Stimulated activated CD4-positive, alpha-beta T cell treated with anti-CD3 and anti-CD28 coated beads, Interleukin-15, amount 100 ng/mL, for 48 hours (primary cell): Measurements from ENCODE around the gene KIF25.
"Not testable (repeated sequence)": the region's sequence is repeated elsewhere in the genome, so short reads cannot be mapped to it uniquely, and the experiment has no call there.

Source experiments
- DNase-seq, 2 donors: peaks; one replicate each; pipeline ENCODE4 v3.0.0-alpha.2; 2020; ENCODE audit warnings: low read depth in 2 of 2

Gene KIF25

GRCh38 chr6:168064226-168064807 lies 66.8 kb downstream of the KIF25 start:
- no peak for DNase-seq

DNA sequence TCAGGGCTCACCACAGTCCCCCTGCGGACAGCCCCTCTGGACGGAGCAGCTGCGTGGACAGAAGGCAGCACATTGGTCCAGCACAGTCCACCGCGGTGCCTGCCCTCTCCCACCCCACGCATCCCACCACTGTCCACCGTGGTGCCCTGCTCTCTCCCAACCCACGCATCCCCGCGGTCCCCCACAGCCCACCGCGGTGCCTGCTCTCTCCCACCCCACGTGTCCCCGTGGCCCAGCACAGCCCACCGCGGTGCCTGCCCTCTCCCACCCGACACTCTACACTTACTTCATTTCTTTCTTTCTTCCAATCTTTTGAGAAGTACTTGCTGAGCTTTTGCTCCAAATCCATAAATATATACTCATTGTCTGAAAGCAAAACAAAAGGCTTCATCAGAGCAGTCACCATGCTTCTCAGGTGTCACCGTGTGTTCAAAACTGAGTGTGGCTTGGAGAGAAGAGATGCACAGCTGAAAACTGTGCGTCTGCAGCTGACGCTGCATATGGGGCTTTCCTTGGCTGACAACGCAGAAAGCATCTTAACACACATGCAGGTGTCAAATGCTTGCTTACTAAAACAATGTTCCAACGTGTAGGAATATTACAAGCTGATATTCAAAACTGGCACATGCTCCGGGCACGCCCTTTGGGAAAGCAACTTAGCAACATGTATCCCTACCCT lies 69.7 kb downstream of the KIF25 start:
- DNase-seq, result no peak

DNA sequence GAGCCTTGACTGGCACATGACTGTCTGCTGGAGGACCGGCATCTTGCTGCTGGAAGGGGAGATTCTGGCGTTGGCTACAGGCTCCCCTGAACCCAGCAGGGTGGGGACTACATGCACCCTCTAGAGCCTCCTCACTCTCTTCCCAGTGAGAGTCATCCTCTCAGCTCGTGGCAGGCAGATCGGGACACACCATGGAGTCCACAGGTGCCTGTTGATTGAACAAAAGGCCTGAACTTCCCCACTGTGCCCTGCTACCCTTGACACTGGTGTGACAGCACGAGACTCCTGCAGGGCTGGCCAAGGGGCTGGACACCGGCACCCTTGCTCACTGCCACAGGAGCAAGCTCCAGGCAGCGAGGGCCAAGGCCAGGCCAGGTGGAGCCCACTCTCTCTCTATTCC lies 73.3 kb downstream of the KIF25 start:
- no peak for DNase-seq

DNA sequence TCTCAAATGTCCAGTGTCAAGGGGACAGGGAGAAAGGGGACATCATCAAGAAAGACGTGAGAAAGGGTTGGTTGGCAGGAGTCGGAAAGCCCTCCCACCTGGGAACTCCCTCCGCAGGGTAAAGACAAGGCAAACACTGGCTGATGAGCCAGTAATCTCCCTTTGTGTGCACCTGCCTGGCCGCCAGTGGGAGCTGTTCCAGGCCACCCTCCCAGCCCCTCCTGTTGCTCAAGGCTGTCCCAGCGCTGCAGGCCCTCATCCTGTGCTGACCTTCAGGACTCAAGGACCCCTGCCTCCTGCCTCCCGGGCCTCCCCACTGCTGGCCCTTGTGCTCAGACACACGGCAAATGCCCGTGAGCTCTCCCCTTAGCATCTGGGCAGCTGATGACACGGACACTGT lies 74.1 kb downstream of the KIF25 start:
- DNase-seq, result no peak

GRCh38 chr6:168072261-168072660 lies 74.8 kb downstream of the KIF25 start:
- no peak for DNase-seq

- DNase-seq, result no peak
These were observed 75.3 kb downstream of the KIF25 start for GRCh38 chr6:168072730-168073129.

DNA sequence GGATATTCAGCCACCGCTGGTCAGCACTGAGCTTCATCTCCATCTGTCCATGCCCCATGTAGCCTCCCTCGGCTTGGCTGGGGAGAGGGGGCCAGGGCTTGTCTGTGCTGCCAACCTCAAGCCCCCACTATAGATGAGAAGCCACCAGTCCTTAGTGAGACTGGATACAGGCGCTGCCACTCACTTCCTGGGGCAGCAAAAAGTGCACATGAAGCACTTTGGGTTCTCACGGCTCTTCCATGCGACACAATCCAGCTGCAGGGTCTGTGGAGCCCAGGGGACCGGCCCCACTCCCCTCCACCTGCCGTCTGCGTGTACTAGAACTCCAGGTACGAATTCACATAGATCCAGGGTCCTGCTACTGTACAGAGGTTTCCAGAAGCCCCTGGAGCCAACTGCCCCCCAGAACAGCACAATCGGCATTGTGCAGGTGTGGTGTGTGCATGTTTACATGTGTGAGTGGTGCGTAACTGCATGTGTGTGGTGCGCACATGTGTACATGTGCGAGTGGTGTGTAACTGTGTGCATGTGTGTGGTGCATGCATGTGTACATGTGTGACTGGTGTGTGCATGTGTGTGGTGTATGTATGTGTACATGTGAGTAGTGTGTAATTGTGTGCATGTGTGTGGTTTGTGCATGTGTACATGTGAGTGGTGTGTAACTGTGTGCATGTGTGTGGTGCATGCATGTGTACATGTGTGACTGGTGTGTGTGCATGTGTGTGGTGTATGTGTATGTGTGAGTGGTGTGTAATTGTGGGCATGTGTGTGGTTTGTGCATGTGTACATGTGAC lies 76.7 kb downstream of the KIF25 start:
- no peak for DNase-seq

DNA sequence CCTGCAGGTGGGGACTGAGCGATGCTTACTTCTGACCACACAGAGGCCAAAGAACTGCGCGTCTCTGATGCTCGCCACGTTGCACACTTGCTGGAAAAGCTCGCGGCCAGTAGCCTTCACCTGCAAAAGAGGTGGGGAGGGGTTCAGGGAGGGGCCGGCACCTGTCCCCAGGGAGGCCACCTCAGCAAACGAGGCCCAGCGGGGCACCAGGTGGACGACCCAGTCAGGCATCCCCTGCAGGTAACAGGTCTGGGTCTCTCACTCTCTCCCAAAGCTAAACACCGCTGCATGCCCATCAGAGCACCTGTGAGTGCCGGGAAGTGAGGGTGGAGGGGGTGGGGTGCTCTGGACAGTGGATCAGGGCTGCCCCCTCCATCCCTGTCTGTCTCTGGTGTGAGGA lies 77.7 kb downstream of the KIF25 start:
- no peak for DNase-seq

- no peak for DNase-seq
These were observed 78.3 kb downstream of the KIF25 start for GRCh38 chr6:168075787-168076202.

GRCh38 chr6:168077401-168077800 lies 79.9 kb downstream of the KIF25 start:
- not testable (repeated sequence) for DNase-seq

- DNase-seq, result no peak
These were observed 80.9 kb downstream of the KIF25 start for GRCh38 chr6:168078175-168078942.

- DNase-seq, result no peak
These were observed 81.5 kb downstream of the KIF25 start, which contains the start of gene FRMD1 for GRCh38 chr6:168078943-168079405. TSS of gene FRMD1 (minus strand) at chr6:168079212. CDS start at chr6:168079094, 118 bp downstream.

GRCh38 chr6:168080393-168081077 lies 83.1 kb downstream of the KIF25 start:
- no peak for DNase-seq

DNA sequence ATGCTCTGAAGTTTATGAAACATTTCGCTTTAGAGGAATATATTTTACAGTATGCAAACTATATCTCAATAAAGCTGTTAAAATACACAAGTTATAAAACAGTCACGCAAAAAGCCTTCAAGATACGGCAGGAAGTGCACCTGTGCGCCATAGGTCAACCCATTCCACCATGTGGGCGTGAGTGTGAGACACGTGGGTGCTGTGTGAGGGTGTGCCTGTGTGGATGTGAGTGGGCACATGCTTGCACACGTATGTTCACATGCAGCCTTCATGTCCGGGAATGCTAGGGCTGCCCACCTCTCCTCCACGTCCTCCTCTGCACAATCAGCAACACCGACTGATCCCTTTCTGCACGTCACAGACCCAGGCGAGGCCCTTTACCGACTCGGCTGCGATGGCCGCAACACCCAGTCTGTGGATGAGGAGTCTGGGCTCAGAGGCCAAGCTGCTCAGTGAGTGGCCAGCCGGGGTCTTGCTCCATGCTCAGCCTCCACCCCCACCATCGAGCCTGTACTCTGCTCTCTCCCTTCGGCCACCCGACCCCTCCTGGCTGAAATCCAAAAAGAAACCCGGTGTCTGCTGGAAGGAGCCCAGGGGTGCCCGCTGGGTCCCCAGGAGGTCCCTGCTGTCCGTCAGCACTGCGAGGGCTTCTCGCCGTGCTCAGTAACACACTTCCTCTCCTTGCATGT lies 84.5 kb downstream of the KIF25 start:
- DNase-seq, result no peak

GRCh38 chr6:168082860-168083513 lies 85.5 kb downstream of the KIF25 start:
- DNase-seq, result no peak

DNA sequence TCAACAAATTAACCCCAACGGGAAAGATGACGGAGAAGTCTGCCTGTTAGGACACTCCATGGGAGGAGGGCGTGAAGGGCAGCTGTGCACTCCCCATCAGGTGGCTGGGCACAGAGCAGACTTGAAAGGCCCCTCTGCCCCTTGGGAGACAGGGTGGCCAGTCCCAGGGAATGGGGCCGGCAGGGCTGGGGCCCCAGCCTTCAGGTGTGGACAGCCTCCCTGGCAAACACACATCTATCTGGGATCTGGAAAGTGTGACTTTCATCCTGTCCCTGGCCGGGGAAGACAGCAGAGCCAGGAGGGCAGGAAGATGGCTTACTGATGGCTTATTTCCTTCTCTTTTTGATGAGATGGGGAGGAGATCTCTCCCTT lies 86.0 kb downstream of the KIF25 start:
- no peak for DNase-seq

DNA sequence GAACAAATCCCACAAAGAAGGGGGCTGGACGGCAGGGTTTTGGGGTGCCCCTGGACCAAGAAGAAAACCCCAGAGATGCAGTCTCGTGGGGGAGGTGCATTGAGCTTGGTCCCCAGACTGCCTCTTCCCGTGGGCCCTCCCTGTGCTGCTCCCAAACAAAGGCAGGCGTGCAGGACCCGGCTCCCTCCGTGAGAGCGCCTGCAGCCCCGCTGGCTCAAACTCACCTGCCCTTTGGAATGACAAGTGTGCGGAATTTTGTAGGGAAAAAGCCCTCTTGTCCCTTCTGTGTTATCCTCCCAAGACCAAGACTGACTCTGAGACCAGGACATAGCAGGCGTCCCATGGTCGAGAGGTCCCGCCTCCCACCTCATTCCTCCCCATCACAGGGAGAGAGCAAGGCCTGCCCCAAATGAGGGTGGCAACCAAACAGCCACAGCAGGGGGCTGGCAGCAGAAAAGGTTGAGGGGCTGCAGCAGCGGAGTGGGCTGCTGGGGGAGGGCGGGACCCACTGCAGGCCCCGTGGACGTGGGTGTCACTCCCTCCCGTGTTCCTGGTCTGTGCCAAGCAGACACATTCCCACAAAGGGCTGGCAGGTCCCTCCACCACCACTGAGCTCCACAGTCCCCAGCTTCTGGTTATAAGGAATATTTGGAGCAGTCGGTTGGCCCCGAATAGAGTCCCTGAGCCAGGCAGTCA lies 87.1 kb downstream of the KIF25 start:
- DNase-seq, result no peak

DNA sequence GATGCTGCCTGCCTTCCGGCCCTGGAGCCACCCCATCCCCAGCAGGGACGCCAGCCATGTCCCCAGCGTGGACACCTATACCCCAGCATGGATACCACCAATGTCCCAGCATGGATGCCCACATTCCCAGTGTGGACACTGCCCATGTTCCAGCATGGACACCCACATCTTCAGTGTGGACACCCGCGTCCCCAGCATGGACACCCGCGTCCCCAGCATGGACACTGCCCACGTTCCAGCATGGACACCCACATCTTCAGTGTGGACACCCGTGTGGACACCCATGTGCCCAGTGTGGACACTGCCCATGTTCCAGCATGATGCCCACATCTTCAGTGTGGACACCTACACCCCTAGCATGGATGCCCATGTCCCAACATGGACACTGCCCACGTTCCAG lies 88.6 kb downstream of the KIF25 start:
- no peak for DNase-seq

- no peak for DNase-seq
These were observed 89.1 kb downstream of the KIF25 start for GRCh38 chr6:168086616-168087015.
